Hepatocyte (in vitro differentiated cells): ENCODE results near the gene SETD3. TPM values are rescaled to one million over a fixed set of nuclear protein-coding genes. Genes with fewer than 3 reads are reported as not detected.

ENCODE experiments used
- DNase-seq: peaks from one replicate; pipeline ENCODE4 v3.0.0-alpha.2; 2016; ENCODE audit warnings: low spot score
- H2AFZ ChIP-seq: fragments of 200-600 bp; sonication (generic); 2 replicates; pipeline ENCODE4 v1.6.0; 2016; ENCODE audit warnings: antibody characterized with exemption, mild to moderate bottlenecking
- H3K27ac ChIP-seq: fragments of 200-600 bp; sonication (generic); 2 replicates; pipeline ENCODE4 v1.5.1; 2016; ENCODE audit warnings: mild to moderate bottlenecking
- H3K27me3 ChIP-seq: fragments of 200-600 bp; sonication (generic); 2 replicates; pipeline ENCODE4 v1.6.1; 2016
- H3K36me3 ChIP-seq: fragments of 200-600 bp; sonication (generic); replicated peaks from 2 replicates; pipeline ENCODE4 v1.5.1; 2016; ENCODE audit warnings: low read depth; ENCODE audit not compliant: insufficient read depth
- H3K4me1 ChIP-seq: fragments of 200-600 bp; sonication (generic); 2 replicates; pipeline ENCODE4 v1.5.1; 2016; ENCODE audit warnings: mild to moderate bottlenecking, moderate library complexity; ENCODE audit not compliant: insufficient read depth
- H3K4me2 ChIP-seq: fragments of 200-600 bp; sonication (generic); 2 replicates; pipeline ENCODE4 v1.6.0; 2016
- H3K4me3 ChIP-seq: fragments of 200-600 bp; sonication (generic); 2 replicates; pipeline ENCODE4 v1.5.1; 2016; ENCODE audit warnings: mild to moderate bottlenecking
- H3K79me2 ChIP-seq: fragments of 200-600 bp; sonication (generic); 2 replicates; pipeline ENCODE4 v1.6.0; 2017; ENCODE audit warnings: mild to moderate bottlenecking
- H3K9me2 ChIP-seq: fragments of 200-600 bp; sonication (generic); replicated peaks from 2 replicates; pipeline ENCODE4 v1.6.0; 2017; ENCODE audit warnings: mild to moderate bottlenecking; ENCODE audit not compliant: insufficient read depth
- H3K9me3 ChIP-seq: fragments of 200-600 bp; sonication (generic); 2 replicates; pipeline ENCODE4 v1.5.1; 2016; ENCODE audit warnings: low read depth, mild to moderate bottlenecking
- H4K20me1 ChIP-seq: fragments of 200-600 bp; sonication (generic); 2 replicates; pipeline ENCODE4 v1.6.0; 2016; ENCODE audit warnings: mild to moderate bottlenecking; ENCODE audit not compliant: insufficient read depth, poor library complexity, severe bottlenecking
- CTCF ChIP-seq: fragments of 200-600 bp; sonication (generic); IDR thresholded peaks from 2 replicates; pipeline ENCODE4 v1.5.1; 2016; ENCODE audit warnings: antibody characterized with exemption, mild to moderate bottlenecking; ENCODE audit not compliant: poor library complexity
- EZH2 ChIP-seq: fragments of 200-600 bp; sonication (generic); IDR thresholded peaks from 2 replicates; pipeline ENCODE4 v1.6.1; 2016; ENCODE audit warnings: antibody characterized with exemption, mild to moderate bottlenecking, borderline replicate concordance
- EZH2phosphoT487 ChIP-seq: fragments of 200-600 bp; sonication (generic); IDR thresholded peaks from one replicate; pipeline ENCODE4 v1.6.1; 2018; ENCODE audit warnings: antibody characterized with exemption, mild to moderate bottlenecking, low read depth, moderate library complexity; ENCODE audit not compliant: unreplicated experiment, severe bottlenecking
- WGBS: methylation state at CpG from one replicate; pipeline ENCODE4 v1.1.6; 2016; ENCODE audit warnings: low lambda C conversion rate; ENCODE audit errors: missing lambda C conversion rate; 5-methylcytosine and 5-hydroxymethylcytosine counted together
- polyA plus RNA-seq: library from polyadenylated mRNA; unstranded; fragments of >200 nt; fragmentation: Nextera tagmentation; extraction: Ambion mirVana; gene quantifications from 2 replicates; pipeline ENCODE4 v1.2.1, GENCODE V29; 2016
- total RNA-seq: library from RNA; depleted of rRNA; stranded (reverse); fragments of >200 nt; gene quantifications from 2 replicates; pipeline ENCODE4 v1.2.3, GENCODE V29; 2014

SETD3 gene
- total and polyA plus RNA-seq, 2 experiments from 2014 or later = 43.6 to 60.2 TPM

DNA sequence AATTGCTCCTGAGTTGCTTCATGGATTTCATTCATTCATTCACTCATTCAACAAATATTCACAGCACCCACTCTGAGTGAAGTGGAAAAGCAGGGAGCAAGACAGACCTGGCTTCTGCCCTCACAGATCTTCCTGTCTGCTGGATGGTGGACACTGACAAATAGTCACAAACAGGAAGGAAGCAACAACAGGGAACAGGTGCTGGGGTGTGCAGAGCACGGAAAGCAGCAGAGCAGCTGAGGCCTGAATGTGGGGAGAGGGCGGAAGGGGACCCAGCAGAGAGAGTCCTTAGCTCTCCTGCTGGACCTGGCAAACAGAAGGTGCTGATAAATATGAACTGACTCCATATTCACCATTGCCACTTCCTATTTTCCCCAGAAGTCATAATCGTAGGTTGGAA, 54.4 kb downstream of the SETD3 start:
- no peak overlapping the region for H3K4me2 ChIP-seq
- WGBS = 91% methylated on average over 3 of the region's 3 CpGs
- H4K20me1 ChIP-seq = no peaks in the 10 kb centered on the region
- no peaks in the 10 kb centered on the region for H3K9me3 ChIP-seq
- no peak overlapping the region for H2AFZ ChIP-seq
- no peak overlapping the region for H3K27ac ChIP-seq
- H3K4me1 ChIP-seq = peaks cover 27% of the 10 kb centered on the region
- no peaks in the 10 kb centered on the region for H3K27me3 ChIP-seq
- no peak overlapping the region for H3K4me3 ChIP-seq
- H3K36me3 ChIP-seq = no peaks in the 10 kb centered on the region
- TF ChIP-seq EZH2phosphoT487 (no peak), EZH2 (no peak), CTCF (no peak)
- H3K79me2 ChIP-seq = peaks cover 19% of the 10 kb centered on the region
- H3K9me2 ChIP-seq = no peaks in the 10 kb centered on the region
- no peak for DNase-seq

- Histone ChIP-seq H4K20me1 (no peaks in the 10 kb centered on the region), H3K4me2 (no peak overlapping the region), H2AFZ (no peak overlapping the region), H3K27ac (no peak overlapping the region), H3K36me3 (no peaks in the 10 kb centered on the region), H3K4me1 (peaks cover 27% of the 10 kb centered on the region), H3K79me2 (peaks cover 20% of the 10 kb centered on the region), H3K27me3 (no peaks in the 10 kb centered on the region), H3K9me2 (no peaks in the 10 kb centered on the region), H3K4me3 (no peak overlapping the region), H3K9me3 (no peaks in the 10 kb centered on the region)
- DNase-seq = no peak
- WGBS = 90% methylated on average over 11 of the region's 11 CpGs
- TF ChIP-seq CTCF = no peak
- no peak for TF ChIP-seq EZH2phosphoT487
- TF ChIP-seq EZH2 = no peak
Measured at GRCh38 chr14:99425272-99425681, 55.4 kb downstream of the SETD3 start.

- Histone ChIP-seq H4K20me1 (no peaks in the 10 kb centered on the region), H3K4me2 (no peak overlapping the region), H3K36me3 (no peaks in the 10 kb centered on the region), H3K27ac (peak overlapping the region; percentile 38), H3K9me2 (no peaks in the 10 kb centered on the region), H3K4me3 (no peak overlapping the region), H2AFZ (no peak overlapping the region), H3K4me1 (peaks cover 27% of the 10 kb centered on the region), H3K9me3 (no peaks in the 10 kb centered on the region), H3K27me3 (no peaks in the 10 kb centered on the region), H3K79me2 (peaks cover 20% of the 10 kb centered on the region)
- no peak for DNase-seq
- TF ChIP-seq EZH2phosphoT487 (no peak), CTCF (no peak), EZH2 (no peak)
- 54% methylated on average over 5 of the region's 5 CpGs for WGBS
Measured at GRCh38 chr14:99424306-99424877, 56.3 kb downstream of the SETD3 start.

GRCh38 chr14:99423434-99423833, 57.2 kb downstream of the SETD3 start:
- TF ChIP-seq EZH2phosphoT487 = no peak
- TF ChIP-seq EZH2 = no peak
- no peak for TF ChIP-seq CTCF
- Histone ChIP-seq H3K9me2 (no peaks in the 10 kb centered on the region), H3K4me2 (peak overlapping the region; percentile 68), H3K36me3 (no peaks in the 10 kb centered on the region), H3K9me3 (no peaks in the 10 kb centered on the region), H3K4me3 (no peak overlapping the region), H3K27ac (peak overlapping the region; percentile 70), H2AFZ (no peak overlapping the region), H3K27me3 (no peaks in the 10 kb centered on the region), H4K20me1 (no peaks in the 10 kb centered on the region), H3K79me2 (peaks cover 18% of the 10 kb centered on the region), H3K4me1 (peaks cover 27% of the 10 kb centered on the region)
- DNase-seq = no peak
- WGBS = 92% methylated on average over 1 of the region's 1 CpG
